Non-pigmented ciliary epithelial cell (primary cell): ENCODE data around the gene SYCE3.
"Not testable (repeated sequence)": the region's sequence is repeated elsewhere in the genome, so short reads cannot be mapped to it uniquely, and the experiment has no call there.

Source experiments
- DNase-seq: peaks from one replicate; pipeline ENCODE4 v3.0.0-alpha.2; 2010; ENCODE audit warnings: low read depth

The SYCE3 gene, protein sequence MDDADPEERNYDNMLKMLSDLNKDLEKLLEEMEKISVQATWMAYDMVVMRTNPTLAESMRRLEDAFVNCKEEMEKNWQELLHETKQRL

DNA sequence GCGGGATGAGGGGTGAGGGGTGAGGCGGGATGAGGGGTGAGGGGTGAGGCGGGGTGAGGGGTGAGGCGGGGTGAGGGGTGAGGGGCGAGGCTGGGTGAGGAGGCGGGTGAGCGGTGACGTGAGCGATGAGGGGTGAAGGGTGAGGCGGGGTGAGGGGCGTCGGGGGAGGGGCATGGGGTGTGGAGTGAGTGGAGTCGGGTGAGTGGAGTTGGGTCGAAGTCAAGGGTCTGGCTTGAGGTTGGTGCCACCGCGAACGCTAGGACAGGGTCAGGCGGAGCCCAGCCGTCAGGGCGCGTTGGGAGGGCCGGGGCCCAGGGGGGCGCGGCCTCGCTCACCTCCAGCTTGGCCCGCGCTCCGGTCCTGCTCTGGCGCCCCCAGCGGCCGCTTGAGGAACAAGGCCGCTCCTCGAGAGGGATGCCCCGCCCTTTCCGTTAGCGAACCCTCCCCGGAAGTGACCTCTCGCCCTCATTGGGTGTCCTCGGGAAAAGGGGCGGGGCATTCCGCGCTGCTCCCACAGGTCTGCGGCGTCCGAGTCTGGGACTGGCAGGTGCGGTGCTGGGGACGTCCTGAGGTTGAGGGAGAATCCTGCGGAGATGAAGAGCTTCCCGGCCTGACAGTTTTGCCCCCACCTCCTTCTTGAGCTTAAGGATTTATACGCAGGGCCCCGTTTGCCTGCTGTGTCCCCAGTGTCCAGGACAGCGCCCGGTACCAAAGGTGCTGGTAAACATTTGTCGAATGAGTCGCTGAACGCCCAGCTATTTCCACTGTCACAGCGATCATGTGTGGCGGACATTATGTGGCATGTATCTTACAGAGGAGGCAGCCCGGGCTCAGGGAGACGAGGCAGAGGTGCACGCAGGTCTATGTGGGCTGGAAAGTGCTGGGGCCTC is at the start of gene SYCE3:
SYCE3 (minus strand) TSS at position 397 of the 890 bp plus-strand sequence. CDS start 6,514 bp downstream, outside the sequence.
- DNase-seq: no peak

DNA sequence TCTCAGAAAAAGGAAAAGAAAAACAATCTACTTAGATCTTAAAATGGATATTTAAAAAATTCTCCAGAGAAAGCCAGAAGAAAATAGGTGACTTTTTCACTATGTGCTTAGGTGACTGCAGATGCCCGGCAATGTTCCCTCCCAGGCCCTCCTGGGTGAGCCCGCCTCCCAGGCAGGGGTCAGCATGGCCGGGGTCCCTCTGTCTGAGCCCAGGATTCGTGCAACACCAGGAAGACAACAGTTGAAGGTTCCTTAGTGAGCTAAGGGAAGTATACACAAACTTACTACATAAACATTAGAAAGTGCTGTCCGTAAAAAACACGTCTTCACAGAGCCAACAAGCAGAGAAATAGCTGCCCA is 49.4 kb upstream of the SYCE3 start:
- no peak for DNase-seq

DNA sequence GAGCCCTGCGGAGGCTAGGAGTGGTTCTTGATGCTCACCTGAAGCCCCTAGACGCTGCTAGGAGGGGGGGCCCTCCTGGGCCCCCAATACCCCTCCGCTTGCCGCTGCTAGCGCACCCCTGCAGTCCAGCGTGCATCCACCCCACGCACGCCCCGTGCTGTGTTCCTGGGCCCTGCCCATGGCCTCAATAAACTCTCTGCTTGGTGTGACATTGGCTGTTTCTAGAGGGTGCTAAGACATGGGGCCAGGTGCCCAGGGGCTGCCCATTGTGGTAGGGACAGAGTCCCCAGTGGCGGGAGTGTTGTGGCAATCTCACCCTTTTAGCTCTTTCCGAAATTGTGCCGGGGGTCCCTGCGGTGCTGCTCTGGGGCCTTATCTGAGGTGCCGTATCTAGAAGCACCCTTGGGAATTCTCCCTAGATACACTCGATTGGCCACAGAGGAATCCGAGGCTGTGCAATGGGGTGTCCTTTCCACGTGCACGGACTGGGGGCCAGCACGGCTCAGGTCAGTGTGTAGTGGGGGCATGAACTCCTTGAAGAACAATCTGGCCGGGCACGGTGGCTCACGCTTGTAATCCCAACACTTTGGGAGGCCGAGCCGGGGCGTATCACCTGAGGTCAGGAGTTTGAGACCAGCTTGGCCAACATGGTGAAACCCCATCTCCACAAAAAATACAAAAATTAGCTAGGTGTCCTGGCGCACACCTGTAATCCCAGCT is 48.8 kb upstream of the SYCE3 start:
- no peak for DNase-seq

DNA sequence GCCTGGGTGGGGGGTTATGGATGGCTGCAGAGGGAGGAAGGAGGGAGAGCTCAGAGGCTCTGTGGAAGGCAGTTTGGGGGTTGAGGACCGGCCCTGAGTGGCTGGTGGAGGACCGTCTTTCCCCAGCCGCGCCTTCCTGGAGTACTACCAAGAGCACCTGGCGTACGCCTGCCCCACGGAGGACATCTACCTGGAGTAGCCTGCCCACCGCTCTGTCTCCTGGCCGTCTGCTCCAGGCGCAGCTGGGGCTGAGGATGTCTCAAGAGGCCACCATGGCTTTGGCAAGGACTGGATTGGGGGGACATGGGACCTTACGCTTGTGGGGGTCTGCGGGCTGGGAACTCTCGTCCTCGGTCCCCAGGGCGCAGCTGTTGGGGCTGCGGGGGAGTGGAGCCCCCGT is 47.9 kb upstream of the SYCE3 start:
- no peak for DNase-seq

DNA sequence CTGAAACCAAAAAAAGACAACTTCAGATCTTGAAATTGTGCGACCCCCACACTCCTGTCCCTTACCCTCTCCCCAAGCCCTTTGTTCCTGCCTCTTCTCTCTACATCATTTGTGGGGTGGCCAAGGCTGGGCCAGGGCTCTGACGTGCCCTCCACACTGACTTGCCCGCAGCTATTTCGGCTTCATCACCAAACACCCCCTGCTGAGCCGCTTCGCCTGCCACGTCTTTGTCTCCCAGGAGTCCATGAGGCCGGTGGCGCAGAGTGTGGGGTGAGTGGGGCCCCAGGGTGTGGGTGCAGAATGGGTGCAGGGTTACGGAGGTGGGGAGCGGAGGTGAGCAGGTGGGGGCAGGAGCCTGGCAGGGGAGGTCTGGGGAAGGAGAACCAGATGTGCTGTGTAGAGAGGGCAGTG is 47.3 kb upstream of the SYCE3 start:
- DNase-seq: no peak

DNA sequence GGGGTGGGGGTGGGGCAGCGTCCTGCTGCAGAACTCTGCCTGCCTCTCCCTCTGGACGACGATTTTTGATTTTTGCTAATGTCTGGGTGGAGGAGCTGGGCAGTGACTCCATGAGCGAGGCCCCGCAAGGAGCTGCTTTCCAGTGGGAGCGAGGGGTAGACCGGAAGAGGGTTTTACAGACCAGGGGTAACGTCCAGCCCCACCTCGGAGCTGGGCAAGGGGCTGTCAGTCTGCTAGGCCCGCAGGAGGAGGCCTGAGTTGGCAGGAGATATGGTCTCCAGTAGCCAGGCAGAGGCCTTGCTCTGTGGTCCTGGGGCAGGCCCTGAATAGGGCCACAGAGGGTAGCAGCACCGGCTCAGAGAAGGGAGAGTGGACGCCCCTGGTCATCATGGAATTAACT is 46.9 kb upstream of the SYCE3 start:
- no peak for DNase-seq

DNA sequence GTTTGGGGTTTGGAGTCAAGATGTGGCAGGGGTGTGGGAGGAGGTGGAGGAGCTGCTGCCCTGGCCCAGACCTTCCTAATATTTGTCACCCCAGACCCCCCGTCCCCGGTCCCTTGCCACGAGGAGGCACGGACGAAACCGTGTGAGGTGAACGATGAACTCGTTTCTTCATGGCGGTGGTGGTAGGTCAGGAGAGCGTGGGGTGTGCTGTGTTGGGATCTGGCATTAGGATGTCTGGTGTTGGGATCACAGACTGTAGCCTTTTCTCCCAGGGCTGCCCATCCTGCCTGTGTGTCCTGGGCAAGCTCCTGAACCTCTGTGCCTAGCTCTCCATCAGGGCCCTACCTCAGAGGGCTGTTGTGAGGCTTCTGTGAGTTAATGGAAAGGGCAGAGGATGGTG is 46.3 kb upstream of the SYCE3 start:
- no peak for DNase-seq

DNA sequence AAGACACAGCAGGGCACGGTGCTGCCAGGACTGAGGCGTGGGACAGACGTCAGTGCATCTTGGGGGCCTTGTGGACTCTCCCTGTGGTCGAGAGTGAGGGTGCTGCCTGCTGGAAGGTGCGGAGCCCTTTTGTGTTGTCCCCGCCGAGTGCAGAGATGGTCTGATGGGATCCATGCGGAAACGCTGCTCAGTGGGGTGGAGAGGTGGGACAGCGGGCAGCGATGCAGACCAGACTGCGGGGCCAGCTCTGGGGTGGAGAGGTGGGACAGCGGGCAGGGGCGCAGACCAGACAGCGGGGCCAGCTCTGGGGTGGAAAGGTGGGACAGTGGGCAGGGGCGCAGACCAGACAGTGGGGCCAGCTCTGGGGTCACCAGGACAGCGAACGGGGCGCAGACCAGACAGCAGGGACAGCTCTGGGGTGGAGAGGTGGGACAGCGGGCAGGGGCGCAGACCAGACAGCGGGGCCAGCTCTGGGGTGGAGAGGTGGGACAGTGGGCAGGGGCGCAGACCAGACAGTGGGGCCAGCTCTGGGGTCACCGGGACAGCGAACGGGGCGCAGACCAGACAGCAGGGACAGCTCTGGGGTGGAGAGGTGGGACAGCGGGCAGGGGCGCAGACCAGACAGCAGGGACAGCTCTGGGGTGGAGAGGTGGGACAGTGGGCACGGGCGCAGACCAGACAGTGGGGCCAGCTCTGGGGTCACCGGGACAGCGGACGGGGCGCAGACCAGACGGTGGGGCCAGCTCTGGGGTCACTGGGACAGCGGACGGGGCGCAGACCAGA is 45.5 kb upstream of the SYCE3 start:
- DNase-seq: not testable (repeated sequence)

DNA sequence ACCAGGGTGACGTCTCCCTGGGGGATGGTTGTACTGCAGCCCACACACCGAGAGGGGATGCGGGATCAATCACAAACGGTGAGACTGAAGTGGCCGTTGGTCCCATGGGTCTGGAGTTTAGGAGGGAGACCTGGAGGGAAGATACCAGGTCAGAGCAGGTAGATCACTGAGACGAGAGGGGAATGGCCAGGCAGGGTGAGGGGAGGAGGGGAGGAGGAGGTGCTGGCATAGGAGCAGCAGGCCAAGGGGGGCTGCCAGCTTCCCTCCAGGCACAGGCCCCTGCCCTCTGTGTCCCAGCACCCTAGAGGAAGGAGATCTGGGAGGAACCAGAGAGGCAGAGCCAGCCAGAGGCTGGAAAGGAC is 44.9 kb upstream of the SYCE3 start:
- DNase-seq: no peak

DNA sequence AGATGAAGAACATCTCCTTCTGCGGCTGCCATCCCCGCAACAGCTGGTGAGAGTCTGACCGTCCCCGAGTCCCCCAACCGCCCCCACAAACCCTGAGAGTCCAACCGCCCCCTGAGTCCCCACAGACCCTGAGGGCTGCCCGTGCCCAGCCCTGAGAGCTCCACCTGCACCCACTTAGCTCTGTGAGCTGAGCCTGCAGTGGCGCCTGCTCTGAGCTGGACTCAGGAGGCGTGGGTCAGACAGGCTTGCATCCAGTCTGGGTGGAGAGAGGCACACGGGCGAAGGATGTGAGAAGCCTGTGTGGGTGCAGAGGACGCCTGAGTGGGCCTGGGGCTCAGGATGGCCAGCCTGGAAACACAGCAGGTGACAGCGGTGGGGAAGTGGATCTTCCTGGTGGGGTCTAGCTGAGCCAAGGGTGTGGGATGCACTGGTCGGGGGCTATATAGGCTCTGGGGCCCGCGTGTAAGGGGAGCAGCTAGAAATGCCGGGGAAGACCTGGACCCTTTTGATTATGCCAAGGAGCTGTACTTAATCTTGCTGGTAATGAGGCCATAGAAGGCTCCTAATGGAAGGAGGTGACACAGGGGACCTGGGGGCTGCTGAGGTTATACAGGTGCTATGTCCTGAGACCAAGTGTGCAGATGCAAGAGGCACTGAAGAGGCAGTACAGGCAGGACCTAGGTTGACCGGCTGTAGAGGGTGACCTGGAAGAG is 44.4 kb upstream of the SYCE3 start:
- no peak for DNase-seq

DNA sequence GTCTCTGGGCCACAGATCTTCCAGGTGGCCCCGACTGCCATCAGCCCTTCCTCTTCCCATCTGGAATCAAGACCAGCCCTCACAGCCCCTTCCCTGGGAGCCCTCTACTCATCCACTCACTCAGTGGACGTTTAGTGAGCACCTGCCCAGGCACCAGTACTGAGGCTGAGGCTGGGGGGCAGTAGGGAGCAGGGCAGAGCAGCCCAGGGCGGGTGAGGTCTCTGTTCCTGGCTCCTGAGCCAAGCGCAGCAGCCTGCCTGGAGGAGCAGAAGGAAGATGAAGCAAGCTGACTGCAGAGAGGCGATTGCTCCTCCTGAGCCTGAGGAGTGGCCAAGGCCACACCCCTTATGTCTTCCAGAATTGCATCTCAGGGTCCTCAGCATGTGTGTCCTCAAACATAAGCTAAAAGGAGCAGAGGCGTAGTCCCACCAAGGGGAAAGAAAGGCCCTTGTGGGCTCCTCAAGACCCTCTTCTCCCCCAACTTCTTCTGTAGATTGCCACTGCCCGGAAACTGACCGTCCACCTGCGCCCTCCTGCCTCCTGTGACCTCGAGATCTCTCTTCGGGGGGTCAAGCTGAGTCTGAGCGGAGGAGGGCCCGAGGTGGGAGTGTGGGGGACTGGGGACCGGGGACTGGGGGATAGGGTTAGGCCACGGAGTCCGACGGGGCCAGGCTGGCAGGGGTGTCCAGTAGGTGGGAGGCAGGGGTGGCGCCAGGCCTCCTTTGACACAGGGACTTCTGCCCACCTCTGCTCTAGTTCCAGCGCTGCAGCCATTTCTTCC is 43.6 kb upstream of the SYCE3 start:
- DNase-seq: no peak

DNA sequence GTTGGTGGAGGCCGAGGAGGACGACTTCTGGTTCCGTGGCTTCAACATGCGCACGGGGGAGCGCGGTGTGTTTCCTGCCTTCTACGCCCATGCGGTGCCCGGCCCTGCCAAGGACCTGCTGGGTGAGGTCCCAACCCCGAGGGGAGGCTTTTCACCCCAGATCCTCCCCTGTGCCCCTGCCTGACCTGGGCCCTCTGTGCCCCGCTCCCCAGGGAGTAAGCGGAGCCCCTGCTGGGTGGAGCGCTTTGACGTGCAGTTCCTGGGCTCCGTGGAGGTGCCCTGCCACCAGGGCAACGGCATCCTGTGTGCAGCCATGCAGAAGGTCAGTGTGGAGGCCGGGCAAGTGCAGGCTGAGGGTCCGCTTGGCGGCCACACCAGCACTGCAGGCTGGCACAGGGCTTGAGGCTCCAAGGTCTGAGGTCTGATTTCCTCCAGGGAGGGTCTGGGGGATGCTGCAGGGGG is 42.9 kb upstream of the SYCE3 start:
- no peak for DNase-seq

DNA sequence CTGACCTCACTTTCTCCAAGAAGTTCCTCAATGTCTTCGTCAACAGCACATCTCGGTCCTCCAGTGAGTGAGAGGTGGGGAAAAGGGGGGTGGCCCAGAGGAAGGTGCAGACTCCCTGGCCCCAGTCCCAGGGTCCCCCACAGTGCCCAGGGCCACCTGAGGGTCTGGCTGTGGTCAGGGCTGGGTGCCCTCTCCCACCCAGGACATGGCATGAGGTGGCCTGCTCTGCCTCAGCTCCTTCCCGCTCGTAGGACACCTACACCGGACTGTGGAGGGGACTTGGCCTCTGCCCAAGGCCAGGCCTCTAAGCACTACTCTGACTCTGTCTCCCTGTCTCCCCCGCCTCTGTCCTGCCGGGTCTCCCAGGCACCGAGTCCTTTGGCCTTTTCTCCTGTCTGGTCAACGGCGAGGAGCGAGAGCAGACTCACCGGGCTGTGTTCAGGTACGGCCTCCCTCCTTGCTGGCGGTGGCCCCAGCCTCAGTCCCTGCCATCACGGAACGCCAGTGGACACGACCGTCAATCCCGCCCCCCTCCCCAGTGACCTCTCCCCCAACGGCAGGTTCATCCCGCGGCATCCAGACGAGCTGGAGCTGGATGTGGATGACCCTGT is 42.4 kb upstream of the SYCE3 start:
- no peak for DNase-seq

DNA sequence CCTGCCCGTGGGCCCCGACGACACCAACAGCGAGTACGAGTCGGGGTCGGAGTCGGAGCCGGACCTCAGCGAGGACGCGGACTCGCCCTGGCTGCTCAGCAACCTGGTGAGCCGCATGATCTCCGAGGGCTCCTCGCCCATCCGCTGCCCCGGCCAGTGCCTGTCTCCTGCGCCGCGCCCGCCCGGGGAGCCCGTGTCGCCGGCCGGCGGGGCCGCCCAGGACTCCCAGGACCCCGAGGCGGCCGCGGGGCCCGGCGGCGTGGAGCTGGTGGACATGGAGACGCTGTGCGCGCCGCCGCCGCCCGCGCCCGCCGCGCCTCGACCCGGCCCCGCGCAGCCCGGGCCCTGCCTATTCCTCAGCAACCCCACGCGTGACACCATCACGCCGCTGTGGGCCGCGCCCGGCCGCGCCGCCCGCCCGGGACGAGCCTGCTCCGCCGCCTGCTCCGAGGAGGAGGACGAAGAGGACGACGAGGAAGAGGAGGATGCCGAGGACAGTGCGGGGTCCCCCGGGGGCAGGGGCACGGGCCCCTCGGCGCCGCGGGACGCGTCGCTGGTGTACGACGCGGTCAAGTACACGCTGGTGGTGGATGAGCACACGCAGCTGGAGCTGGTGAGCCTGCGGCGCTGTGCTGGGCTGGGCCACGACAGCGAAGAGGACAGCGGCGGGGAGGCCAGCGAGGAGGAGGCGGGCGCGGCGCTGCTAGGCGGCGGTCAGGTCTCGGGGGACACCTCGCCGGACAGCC is 41.7 kb upstream of the SYCE3 start:
- no peak for DNase-seq

DNA sequence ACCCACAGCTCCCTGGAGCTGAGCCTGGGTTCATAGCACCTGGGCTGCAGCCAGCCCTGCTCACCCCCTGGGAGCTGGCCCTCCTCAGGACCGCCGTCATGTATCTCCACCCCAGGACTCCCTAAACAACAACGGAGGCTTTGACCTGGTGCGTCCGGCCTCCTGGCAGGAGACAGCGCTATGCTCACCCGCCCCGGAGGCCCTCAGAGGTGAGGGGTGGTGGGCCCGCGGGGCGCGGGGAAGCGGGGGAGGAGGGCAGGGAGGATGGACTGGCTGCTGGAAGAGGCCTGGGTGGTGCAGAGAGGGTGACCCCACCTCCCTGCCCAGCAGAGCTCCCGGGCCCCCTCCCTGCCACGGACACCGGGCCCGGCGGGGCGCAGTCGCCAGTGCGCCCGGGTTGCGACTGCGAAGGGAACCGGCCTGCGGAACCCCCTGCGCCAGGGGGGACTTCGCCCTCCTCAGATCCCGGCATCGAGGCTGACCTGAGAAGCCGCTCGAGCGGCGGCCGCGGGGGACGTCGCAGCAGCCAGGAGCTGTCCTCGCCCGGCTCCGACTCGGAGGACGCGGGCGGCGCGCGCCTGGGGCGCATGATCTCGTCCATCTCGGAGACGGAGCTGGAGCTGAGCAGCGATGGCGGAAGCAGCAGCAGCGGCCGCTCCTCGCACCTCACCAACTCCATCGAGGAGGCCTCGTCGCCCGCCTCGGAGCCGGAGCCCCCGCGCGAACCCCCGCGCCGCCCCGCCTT is 41.0 kb upstream of the SYCE3 start:
- DNase-seq: no peak

DNA sequence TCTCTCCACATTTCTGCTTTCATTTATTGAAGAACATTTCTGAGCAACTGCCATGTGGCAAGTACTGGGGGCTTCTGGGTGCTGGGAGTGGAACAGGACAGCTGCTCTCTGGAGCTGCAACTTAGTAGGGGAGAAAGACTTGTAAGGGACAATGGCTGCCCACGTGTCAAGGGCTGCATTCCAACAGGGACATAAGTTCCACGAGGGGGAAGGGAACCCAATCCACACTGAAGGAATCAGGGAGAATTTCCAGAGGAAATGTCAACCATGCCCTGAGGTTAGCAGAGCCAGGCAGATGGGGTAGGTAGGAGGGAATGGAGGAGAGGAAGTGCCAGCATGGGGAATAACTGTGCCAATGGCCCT is 39.6 kb upstream of the SYCE3 start:
- DNase-seq: no peak

DNA sequence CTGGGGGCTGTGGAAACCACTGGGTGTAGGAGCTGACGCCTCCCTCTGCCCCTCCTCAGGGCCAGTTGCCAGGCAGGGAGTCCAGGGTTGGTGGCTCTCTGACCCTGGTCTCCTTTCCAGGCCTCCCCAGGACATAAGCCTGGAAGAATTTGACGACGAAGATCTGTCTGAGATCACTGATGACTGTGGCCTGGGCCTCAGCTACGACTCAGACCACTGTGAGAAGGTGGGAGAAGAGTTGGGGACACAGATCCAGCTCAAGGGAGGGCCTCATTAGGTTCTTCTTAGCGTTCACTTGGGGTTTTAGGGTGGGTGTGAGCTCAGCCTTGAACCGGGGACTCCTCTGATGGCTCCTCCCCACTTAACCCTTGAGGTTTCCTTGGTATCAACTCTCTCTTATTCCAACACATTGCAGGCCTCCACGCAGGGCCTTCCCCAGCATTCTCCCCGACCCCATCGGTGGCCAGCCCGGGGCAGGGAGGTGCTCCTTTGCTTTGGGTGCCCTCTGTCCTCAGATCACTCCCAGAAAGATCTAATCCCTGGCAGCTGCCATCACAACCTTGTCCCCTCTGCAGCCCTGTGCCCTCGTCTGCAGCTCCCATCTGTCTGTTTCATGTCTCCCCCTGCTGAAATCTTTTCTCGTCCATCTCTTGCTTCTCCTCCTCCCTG is 39.1 kb upstream of the SYCE3 start:
- no peak for DNase-seq

DNA sequence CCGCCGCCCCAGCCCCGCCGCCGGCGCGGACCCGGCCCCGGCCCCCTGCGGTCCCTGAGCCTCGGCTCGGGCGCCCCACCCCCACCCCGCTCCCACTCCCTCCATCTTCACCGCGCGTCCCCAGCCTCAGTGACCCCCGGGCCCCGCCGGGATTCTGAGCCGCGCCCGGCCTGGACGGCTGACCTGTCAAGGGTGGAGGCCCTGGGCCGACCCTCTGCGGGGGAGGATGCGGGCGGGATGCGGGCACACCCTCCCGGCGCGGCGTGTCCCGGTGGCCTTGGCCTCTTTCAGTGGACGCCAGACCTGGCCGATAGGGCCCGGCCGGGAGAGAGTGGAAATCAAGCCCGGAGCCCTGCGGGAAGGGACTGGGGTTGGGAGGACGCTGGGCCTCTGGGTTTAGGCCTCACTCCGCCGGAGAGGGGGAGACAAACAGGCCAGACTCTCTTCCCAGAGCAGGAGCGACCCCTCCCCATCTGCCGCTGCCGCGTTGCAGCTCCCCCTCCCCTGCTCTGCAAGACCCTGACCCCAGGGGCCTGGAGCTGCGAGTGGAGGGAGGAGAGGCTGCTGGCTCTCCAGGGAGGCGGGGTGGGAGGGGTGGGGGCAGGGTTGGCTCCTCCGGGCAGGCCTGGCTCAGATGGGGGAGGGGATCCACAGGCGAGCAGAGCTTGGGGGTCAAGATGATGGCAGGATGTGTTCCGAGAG is 38.4 kb upstream of the SYCE3 start:
- DNase-seq: no peak
